Bone marrow (tissue), 2 donors: Measurements from ENCODE around the gene ENTHD1.
"Not testable (repeated sequence)": the region's sequence is repeated elsewhere in the genome, so short reads cannot be mapped to it uniquely, and the experiment has no call there.

ENCODE experiments used
- DNase-seq, 2 donors: peaks; one replicate each; lab custom pipeline; 2025; lab: John Stamatoyannopoulos, UW

The ENTHD1 gene

DNA sequence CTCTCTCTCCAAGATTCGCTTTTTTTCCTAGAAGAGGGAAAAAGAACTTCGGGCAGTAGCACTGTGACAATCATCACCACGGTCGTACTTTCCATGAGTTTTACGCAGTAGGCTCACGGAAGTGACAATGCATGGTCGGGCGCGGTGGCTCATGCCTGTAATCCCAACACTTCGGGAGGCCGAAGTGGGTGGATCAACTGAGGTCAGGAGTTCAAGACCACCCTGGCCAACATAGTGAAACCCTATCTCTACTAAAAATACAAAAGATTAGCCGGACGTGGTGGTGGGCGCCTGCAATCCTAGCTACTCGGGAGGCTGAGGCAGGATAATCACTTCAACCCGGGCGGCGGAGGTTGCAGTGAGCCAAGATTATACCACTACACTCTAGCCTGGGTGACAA, 30.7 kb upstream of the ENTHD1 start:
- no peak for DNase-seq

DNA sequence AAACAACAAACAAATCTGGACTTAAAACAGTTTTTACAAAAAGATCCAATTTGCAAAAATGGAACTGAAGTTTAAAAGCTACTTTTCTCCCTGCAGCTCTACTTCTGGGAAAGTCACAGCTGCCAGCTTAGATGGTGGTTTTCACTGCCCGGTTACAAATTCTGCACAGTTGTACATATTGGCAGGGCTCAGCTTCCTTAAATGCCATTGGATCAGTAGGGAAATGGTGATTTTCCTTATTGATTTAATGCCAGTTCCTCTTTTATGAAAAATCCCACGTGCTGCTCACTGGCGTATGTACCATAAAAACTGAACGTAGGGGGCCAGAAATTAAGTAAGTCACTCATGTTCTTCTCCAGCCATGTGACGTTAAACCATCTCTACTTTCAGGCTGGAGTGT, 30.1 kb upstream of the ENTHD1 start:
- no peak for DNase-seq

- no peak for DNase-seq
These were observed 26.7 kb upstream of the ENTHD1 start for GRCh38 chr22:39920134-39920743.

- DNase-seq, result no peak
These were observed 24.4 kb upstream of the ENTHD1 start for GRCh38 chr22:39917776-39918495.

- no peak for DNase-seq
These were observed 23.7 kb upstream of the ENTHD1 start for GRCh38 chr22:39917197-39917643.

- no peak for DNase-seq
These were observed 22.9 kb upstream of the ENTHD1 start for GRCh38 chr22:39916496-39916895.

GRCh38 chr22:39915295-39915726, 21.8 kb upstream of the ENTHD1 start:
- no peak for DNase-seq

GRCh38 chr22:39914584-39914983, 21.0 kb upstream of the ENTHD1 start:
- DNase-seq, result no peak

DNA sequence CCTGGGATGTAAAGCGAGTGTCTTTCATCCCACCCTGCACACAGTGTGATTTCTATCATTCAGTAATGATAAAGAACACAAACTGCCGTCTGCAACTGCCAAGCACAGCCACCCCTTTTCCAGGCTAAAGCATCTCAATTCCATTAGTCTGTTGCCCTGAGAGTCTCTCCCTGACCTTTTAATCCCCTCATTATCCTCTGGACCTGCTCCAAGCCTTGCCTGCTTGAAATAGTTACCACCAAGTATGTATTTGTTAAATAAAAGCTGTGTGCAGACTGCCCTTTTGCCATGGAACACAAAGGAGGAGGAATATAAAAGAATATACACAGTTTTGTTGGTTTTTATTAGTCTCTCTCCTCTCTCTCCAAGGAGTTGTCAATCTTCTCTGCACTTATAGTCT, 20.3 kb upstream of the ENTHD1 start:
- DNase-seq, result no peak

DNA sequence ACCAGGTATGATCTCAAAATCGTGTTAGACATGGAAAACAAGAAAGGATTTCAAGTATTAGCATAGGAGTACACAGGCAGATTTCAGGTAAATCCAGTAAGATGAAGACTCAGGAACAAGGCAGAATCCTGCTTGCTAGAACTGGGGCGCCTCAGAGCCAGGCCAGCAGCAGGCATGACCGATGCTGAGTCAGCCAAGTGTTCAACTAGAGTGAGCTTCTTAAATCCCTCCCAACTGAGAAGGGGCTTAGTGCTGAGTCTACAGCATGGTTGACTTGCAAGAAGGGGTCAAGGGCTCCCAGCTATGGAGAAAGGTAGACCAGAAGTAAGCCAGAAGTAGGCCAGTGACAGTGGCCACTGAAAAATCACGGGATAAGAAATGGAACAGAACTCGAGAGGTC, 19.8 kb upstream of the ENTHD1 start:
- no peak for DNase-seq

GRCh38 chr22:39910876-39911613, 17.5 kb upstream of the ENTHD1 start:
- DNase-seq, result no peak

DNA sequence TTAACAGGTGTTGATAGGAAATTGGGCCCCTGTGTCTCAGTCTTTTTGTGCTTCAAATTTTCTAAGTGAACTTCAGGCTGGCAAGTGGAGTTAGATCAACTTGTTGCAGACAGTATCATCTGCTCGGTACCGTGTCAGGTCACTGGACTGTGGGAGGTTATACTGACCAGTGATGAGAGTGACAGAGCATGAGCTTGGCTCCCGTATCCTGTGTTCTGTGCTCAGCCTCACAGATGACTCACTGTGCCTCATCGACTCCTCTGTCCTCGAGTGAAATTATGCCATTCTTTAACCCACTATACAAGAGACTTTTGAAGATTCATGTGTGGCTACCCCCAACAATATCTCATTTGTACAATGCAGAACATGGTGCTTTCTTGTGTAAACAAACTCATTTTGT, 15.2 kb upstream of the ENTHD1 start:
- DNase-seq, result no peak

GRCh38 chr22:39908136-39908535, 14.6 kb upstream of the ENTHD1 start:
- DNase-seq, result no peak

GRCh38 chr22:39907605-39908097, 14.1 kb upstream of the ENTHD1 start:
- DNase-seq, result no peak

DNA sequence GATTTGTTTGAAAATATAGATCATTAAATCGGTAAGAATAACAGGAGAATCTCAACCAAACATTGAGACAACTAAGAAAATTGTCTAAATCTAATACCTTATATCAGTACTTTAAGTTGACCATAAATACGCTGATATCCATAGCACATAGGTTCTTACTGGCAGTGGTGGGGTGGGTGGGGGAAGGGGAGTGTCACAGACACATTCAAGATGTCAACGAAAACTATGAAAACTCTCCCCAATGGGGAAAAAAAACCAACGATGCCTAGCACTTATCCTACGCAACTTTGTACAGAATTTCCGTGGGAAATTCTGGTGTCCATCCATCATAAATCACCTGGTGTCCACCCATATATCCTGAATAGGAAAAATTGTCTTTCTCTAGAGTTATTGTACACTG, 13.5 kb upstream of the ENTHD1 start:
- DNase-seq, result no peak

DNA sequence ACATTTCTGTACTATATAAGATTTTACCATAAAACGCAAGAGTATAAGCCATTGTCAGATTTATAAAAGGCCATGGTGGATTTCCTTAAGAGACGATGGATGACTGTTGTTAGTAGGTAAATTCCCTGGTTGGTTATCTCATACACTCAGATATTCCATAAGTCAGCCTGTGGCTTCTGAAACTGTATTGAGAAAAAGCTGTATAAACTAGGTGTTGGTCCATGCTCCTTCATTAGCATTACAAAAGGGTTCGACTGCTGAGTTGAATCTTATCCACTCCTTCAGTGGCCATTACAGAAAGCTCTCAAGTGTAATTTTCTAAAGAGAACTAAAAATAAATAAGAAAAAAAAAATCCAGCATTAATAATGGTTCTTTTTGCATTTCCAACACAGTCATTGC, 12.6 kb upstream of the ENTHD1 start:
- DNase-seq, result no peak

GRCh38 chr22:39905687-39906086, 12.1 kb upstream of the ENTHD1 start:
- DNase-seq, result no peak

DNA sequence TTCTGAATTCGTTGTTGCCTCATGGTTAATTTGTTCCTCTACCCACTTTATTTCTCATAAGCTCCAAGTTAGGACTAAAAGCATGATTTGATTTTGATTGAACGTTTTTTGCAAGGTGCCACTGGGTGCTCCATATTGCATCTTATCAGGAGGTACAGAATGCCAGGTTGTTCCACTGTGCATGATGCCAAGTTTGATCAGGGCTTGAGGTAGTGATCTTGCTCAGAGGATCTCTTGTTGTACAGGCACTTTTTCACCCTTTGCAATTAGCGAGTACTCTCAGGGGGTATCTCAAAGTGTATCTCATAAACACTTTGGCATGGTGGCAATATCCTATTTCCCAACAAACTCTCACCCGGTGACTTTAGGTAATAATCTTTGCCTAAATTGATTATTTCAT, 11.3 kb upstream of the ENTHD1 start:
- no peak for DNase-seq

- DNase-seq, result not testable (repeated sequence)
These were observed 10.5 kb upstream of the ENTHD1 start for GRCh38 chr22:39904024-39904423.

DNA sequence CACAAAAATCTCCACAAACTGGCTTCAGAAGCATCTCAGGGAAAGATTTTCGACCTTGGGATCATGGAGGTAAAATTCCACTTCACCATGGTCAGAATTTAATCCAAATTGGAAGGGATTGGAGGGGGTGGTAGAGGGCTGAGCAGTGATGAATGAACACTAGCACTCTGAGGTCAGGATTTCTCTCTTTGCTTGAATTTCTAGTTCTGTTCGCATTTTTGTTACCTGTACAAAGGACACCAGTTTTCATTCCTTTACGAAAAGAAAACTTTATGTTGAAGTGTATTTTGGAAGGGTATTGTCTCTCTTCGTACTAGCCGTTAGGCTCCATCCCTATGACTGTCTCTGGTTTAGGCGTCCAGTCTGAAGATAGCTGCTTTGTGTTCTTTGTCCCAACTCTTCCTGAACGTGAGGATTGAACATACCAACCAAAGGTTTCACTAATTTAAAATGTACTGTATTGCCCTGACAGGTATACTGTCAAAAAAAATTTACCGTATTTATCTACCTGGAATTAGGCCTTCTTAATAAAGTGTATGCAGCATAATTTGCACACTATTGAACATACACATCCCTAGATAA, 8.1 kb upstream of the ENTHD1 start:
- no peak for DNase-seq

DNA sequence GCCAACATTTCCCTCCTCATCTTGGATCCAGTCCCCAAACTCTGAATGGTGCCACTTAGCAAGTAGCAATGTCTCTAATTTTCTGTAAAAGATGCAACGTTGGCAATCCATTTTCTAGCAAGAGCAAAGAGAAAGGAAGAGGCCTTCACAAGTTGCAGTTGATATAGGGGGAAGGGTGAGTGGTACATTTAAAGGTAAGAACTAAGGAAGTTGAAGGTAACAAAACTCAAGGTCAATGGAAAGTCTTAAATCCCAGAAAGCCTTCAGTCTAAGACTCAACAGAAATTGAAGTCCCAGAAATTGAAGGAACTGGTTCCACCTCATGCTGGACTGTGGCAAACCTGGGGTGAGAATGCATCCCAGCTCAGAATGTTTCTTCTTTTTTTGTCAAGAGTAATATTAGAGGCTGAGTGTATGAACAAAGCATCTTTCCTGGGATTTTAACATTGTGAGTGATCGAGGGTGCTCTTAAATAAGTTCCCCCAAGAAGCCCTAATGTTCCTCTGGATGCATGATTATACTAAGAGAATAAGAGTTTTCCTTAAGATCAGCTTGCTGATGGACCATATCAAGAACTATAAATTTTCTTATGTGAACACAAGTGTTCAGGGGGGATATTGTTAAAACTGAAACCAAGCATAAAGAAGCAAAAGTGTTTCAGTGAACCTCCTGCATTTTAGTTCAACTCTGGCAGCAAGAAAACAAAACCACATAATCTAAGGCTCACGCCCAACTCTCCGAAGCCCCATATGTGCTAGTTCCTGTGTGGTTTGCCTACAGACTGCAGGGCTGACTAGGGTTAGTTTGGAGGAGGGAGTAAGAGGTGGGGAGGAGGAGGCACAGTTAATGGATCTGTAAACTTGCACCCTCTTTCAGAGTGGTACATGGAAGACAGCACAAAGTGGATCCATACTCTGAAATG, 7.0 kb upstream of the ENTHD1 start, which contains the start of gene GRAP2:
TSS of gene GRAP2 (plus strand) at position 779 of the 922 bp plus-strand sequence. CDS start 46,023 bp downstream, outside the sequence.
- peak in 1 of 2 donors; percentile 86 for DNase-seq
